Osteoblast (primary cell): ENCODE measurements around the gene KIF23. TPM values are rescaled to one million over a fixed set of nuclear protein-coding genes. Genes with fewer than 3 reads are reported as not detected.

Experiments used
- DNase-seq: peaks from one replicate; pipeline ENCODE4 v3.0.0; 2011; ENCODE audit warnings: low spot score, mixed read lengths; ENCODE audit not compliant: insufficient read length; ENCODE audit errors: missing footprints
- H2AFZ ChIP-seq: 2 replicates; pipeline ENCODE4 v1.6.0; 2011; ENCODE audit warnings: mild to moderate bottlenecking, low read length
- H3K27ac ChIP-seq: 2 replicates; pipeline ENCODE4 v1.5.1; 2011; ENCODE audit warnings: mild to moderate bottlenecking, low read depth, low read length, moderate library complexity
- H3K27me3 ChIP-seq: 2 replicates; pipeline ENCODE4 v1.6.0; 2012; ENCODE audit warnings: mild to moderate bottlenecking, control low read depth, inconsistent platforms, low read length, moderate library complexity; ENCODE audit not compliant: insufficient read depth
- H3K36me3 ChIP-seq: 2 replicates; pipeline ENCODE4 v1.5.1; 2011; ENCODE audit warnings: mild to moderate bottlenecking, low read length, control low read depth, moderate library complexity; ENCODE audit not compliant: insufficient read depth
- H3K4me1 ChIP-seq: 2 replicates; pipeline ENCODE4 v1.5.1; 2011; ENCODE audit warnings: mild to moderate bottlenecking, low read length, control low read depth, moderate library complexity; ENCODE audit not compliant: insufficient read depth
- H3K4me2 ChIP-seq: 2 replicates; pipeline ENCODE4 v1.6.0; 2011; ENCODE audit warnings: mild to moderate bottlenecking, low read length; ENCODE audit not compliant: insufficient read depth
- H3K4me3 ChIP-seq: fragments of 200-600 bp; sonication (generic); 3 replicates; pipeline ENCODE4 v1.5.1; 2012; ENCODE audit warnings: mild to moderate bottlenecking, low read length, inconsistent platforms; ENCODE audit not compliant: insufficient read depth
- H3K79me2 ChIP-seq: 2 replicates; pipeline ENCODE4 v1.6.0; 2012; ENCODE audit warnings: mild to moderate bottlenecking, low read length, control low read depth, inconsistent platforms; ENCODE audit not compliant: insufficient read depth
- H3K9me3 ChIP-seq: 2 replicates; pipeline ENCODE4 v1.5.1; 2011; ENCODE audit warnings: low read depth, low read length, control low read depth
- H4K20me1 ChIP-seq: 2 replicates; pipeline ENCODE4 v1.6.0; 2012; ENCODE audit warnings: mild to moderate bottlenecking, low read length, control low read depth; ENCODE audit not compliant: insufficient read depth
- total RNA-seq: library from RNA; depleted of rRNA; stranded (reverse); fragments of >200 nt; gene quantifications from 2 replicates; pipeline ENCODE4 v1.2.3, GENCODE V29; 2012
- TF ChIP-seq, protein P1 (sequence below): IDR thresholded peaks from 2 replicates; pipeline ENCODE4 v1.5.1; 2011; ENCODE audit warnings: mild to moderate bottlenecking, low read depth, low read length, moderate library complexity; ENCODE audit errors: extremely low read depth

Gene KIF23
- total RNA-seq, 1 donor, result 8.3 TPM

DNA sequence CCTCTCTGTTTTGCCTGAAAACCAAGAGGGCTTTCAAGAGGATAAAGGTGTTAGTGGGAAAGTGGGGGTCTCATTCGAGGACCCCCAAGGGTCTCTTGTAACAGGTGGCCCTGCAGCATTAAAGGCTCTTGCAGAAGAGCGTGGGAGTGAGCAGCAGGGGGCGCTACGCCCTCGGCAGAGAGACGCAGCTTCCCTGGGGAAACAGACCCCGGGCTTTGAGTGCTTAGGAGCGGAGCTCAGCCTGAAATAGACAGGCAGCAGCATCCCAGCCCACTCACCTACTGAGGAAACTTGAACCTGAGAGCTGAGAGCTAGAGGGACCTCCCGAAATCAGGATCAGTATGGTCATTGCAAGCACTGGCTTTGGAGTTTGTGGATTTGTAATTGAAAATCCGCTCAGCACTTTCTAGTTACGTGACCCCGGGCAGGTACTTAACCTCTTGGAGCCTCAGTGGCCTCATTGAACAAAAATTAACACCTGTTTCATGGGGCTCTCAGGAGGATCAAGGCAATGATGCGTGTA lies 64.2 kb downstream of the KIF23 start:
- Histone ChIP-seq H2AFZ (no peak overlapping the region), H3K9me3 (peaks cover 1% of the 10 kb centered on the region)
- DNase-seq, result peak; percentile 86

DNA sequence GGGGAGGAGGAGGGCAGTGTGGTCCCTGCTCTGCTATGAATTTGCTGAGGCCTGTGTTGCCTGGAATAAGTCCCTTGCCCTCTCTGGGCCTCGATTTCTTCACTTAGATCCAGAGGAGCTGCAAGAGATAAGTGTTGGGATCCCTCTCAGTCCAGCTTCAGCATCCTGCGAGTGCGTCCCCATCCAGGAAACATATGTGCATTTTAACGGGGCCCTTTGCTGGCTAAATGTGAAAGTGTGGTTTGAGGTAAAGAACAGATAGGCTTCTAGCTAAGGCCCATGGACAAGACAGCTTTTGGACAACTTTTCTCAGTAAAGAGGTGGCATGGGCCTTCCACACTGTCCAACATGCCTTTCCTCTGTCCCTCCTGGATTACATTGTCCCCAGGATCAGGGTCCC lies 64.9 kb downstream of the KIF23 start:
- no peaks in the 10 kb centered on the region for H3K36me3 ChIP-seq
- no peak overlapping the region for H3K4me2 ChIP-seq
- no peak overlapping the region for H2AFZ ChIP-seq
- no peak for DNase-seq
- peaks cover 10% of the 10 kb centered on the region for H3K4me1 ChIP-seq
- no peak overlapping the region for H3K4me3 ChIP-seq
- peaks cover 1% of the 10 kb centered on the region for H3K9me3 ChIP-seq
- no peaks in the 10 kb centered on the region for H4K20me1 ChIP-seq
- TF ChIP-seq, protein P1, sequence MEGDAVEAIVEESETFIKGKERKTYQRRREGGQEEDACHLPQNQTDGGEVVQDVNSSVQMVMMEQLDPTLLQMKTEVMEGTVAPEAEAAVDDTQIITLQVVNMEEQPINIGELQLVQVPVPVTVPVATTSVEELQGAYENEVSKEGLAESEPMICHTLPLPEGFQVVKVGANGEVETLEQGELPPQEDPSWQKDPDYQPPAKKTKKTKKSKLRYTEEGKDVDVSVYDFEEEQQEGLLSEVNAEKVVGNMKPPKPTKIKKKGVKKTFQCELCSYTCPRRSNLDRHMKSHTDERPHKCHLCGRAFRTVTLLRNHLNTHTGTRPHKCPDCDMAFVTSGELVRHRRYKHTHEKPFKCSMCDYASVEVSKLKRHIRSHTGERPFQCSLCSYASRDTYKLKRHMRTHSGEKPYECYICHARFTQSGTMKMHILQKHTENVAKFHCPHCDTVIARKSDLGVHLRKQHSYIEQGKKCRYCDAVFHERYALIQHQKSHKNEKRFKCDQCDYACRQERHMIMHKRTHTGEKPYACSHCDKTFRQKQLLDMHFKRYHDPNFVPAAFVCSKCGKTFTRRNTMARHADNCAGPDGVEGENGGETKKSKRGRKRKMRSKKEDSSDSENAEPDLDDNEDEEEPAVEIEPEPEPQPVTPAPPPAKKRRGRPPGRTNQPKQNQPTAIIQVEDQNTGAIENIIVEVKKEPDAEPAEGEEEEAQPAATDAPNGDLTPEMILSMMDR, result no peak
- H3K27ac ChIP-seq, result no peak overlapping the region
- H3K79me2 ChIP-seq, result no peaks in the 10 kb centered on the region
- peaks cover 18% of the 10 kb centered on the region for H3K27me3 ChIP-seq

More for the DNA sequence above, 64.2 kb downstream of the KIF23 start:
- Histone ChIP-seq H4K20me1 (no peaks in the 10 kb centered on the region), H3K27ac (no peak overlapping the region), H3K4me3 (no peak overlapping the region), H3K79me2 (no peaks in the 10 kb centered on the region), H3K27me3 (peaks cover 11% of the 10 kb centered on the region), H3K36me3 (no peaks in the 10 kb centered on the region), H3K4me1 (peaks cover 13% of the 10 kb centered on the region), H3K4me2 (no peak overlapping the region)
- TF ChIP-seq, protein P1, result peak; percentile 92

DNA sequence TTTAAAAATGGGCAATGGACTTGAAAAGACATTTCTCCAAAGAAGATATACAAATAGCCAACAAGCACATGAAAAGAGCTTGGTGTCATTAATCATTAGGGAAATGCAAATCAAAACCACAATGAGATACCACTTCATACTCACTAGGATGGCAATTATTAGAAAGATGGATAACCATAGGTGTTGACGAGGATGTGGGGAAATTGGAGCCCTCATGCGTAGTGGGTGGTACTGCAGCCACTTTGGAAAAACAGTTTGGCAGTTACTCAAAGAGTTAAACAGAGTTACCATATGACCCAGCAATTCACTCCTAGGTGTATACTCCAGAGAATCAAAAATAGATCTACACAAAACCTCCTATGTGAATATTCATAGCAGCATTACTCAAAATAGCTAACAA lies 65.8 kb downstream of the KIF23 start:
- H2AFZ ChIP-seq, result no peak overlapping the region
- H3K9me3 ChIP-seq, result peaks cover 1% of the 10 kb centered on the region
- no peak overlapping the region for H3K27ac ChIP-seq
- DNase-seq, result no peak
- H3K4me2 ChIP-seq, result no peak overlapping the region
- peaks cover 24% of the 10 kb centered on the region for H3K27me3 ChIP-seq
- no peaks in the 10 kb centered on the region for H3K36me3 ChIP-seq
- no peaks in the 10 kb centered on the region for H3K79me2 ChIP-seq
- H3K4me3 ChIP-seq, result no peak overlapping the region
- H4K20me1 ChIP-seq, result no peaks in the 10 kb centered on the region
- TF ChIP-seq, protein P1, result no peak
- H3K4me1 ChIP-seq, result peaks cover 1% of the 10 kb centered on the region

DNA sequence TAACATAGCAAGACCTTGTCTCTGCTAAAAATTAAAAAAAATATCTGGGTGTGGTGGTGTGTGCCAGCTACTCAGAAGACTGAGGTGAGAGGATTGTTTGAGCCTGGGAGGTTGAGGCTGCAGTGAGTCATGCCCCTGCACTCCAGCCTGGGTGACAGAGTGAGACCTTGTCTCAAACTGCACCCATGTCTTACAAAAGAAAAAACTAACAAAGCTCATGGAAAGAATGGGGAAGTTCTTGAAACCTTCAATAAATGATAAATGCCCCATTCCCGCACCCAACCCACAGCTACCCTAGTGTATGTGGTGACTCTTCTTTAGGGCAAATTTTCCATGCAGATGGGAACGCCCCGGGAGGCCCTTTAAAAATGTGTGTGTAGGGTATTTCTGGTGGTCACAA lies 66.8 kb downstream of the KIF23 start:
- no peak for DNase-seq
- Histone ChIP-seq H3K27me3 (peaks cover 26% of the 10 kb centered on the region), H3K36me3 (no peaks in the 10 kb centered on the region), H2AFZ (no peak overlapping the region), H3K79me2 (no peaks in the 10 kb centered on the region), H3K4me3 (no peak overlapping the region), H3K4me1 (no peaks in the 10 kb centered on the region), H3K27ac (no peak overlapping the region), H3K9me3 (peaks cover 1% of the 10 kb centered on the region), H3K4me2 (no peak overlapping the region), H4K20me1 (no peaks in the 10 kb centered on the region)
- TF ChIP-seq, protein P1, result no peak
